ENCODE measurements around the gene ST6GALNAC2.

The ST6GALNAC2 gene

GRCh38 chr17:76553178-76553908 is 32.3 kb downstream of the ST6GALNAC2 start:
- TF ChIP-seq SUZ12 (IDR thresholded peaks at IDR 0.05) (no peak), BHLHE40 (IDR thresholded peaks at IDR 0.05; ENCODE audit: borderline replicate concordance) (no peak), SP1 (IDR thresholded peaks at IDR 0.05) (no peak), ELF4 (IDR thresholded peaks at IDR 0.05) (no peak), ARNT (IDR thresholded peaks at IDR 0.05) (no peak), FOXM1 (IDR thresholded peaks at IDR 0.05; ENCODE audit: borderline replicate concordance) (no peak), LEF1 (IDR thresholded peaks at IDR 0.05; ENCODE audit: borderline replicate concordance) (no peak), HDGF (IDR thresholded peaks at IDR 0.05; ENCODE audit: borderline replicate concordance) (no peak), FOXK2 (IDR thresholded peaks at IDR 0.05) (no peak), TARDBP (IDR thresholded peaks at IDR 0.05) (no peak), FOXA1 (IDR thresholded peaks at IDR 0.05) (no peak), L3MBTL2 (conservative IDR thresholded peaks at IDR 0.05) (no peak)
- ChIA-PET CTCF (interaction anchor here (0.9 kb wide), 1 partner anchor 13 kb away, joined by 3 read pairs; the partner anchor contains the start of gene PRCD), POLR2A (interaction anchor here (1.2 to 4.5 kb wide), 3 partner anchors 8 to 118 kb away, joined by 3 to 19 read pairs (median 4); no protein-coding TSS in a partner anchor)
- DNase-seq (ENCODE audit: extremely low spot score): no peak

GRCh38 chr17:76551685-76552084 is 34.0 kb downstream of the ST6GALNAC2 start:
- ChIA-PET POLR2A (interaction anchor here (1.8 to 4.5 kb wide), 3 partner anchors 12 to 120 kb away, joined by 8 to 19 read pairs (median 12); partner anchors contain the start of gene PRCD), CTCF (interaction anchor here (0.5 to 1.9 kb wide), 5 partner anchors 23 to 130 kb away, joined by 3 to 6 read pairs (median 3); no protein-coding TSS in a partner anchor)
- TF ChIP-seq FOXM1 (IDR thresholded peaks at IDR 0.05; ENCODE audit: borderline replicate concordance) (no peak), SP1 (IDR thresholded peaks at IDR 0.05) (no peak), CTBP1 (IDR thresholded peaks at IDR 0.05; ENCODE audit: borderline replicate concordance) (no peak), L3MBTL2 (conservative IDR thresholded peaks at IDR 0.05) (no peak), ZNF384 (IDR thresholded peaks at IDR 0.05) (no peak), ARNT (IDR thresholded peaks at IDR 0.05) (no peak)
- DNase-seq (ENCODE audit: extremely low spot score): no peak

GRCh38 chr17:76550712-76551615 is 34.7 kb downstream of the ST6GALNAC2 start:
- POLR2A ChIA-PET: interaction anchor here (1.8 to 4.5 kb wide), 3 partner anchors 11 to 120 kb away, joined by 8 to 19 read pairs (median 12); partner anchors contain the start of gene PRCD

GRCh38 chr17:76549539-76549938 is 36.1 kb downstream of the ST6GALNAC2 start:
- no peak for TF ChIP-seq ELF4 (IDR thresholded peaks at IDR 0.05)
- POLR2A ChIA-PET: interaction anchor here (1.5 to 4.5 kb wide), 2 partner anchors 8 to 21 kb away, joined by 4 to 19 read pairs; no protein-coding TSS in a partner anchor
- DNase-seq (ENCODE audit: extremely low spot score): no peak
- CTCF ChIA-PET: no interaction called here

More at GRCh38 chr17:76550712-76551615, 34.7 kb downstream of the ST6GALNAC2 start:
- DNase-seq (ENCODE audit: extremely low spot score): no peak
- CTCF ChIA-PET: interaction anchor here (0.5 to 1.9 kb wide), 5 partner anchors 22 to 131 kb away, joined by 3 to 6 read pairs (median 3); no protein-coding TSS in a partner anchor
- TF ChIP-seq SP1 (IDR thresholded peaks at IDR 0.05): no peak
- TF ChIP-seq LEF1 (IDR thresholded peaks at IDR 0.05; ENCODE audit: borderline replicate concordance): no peak
- TF ChIP-seq FOXM1 (IDR thresholded peaks at IDR 0.05; ENCODE audit: borderline replicate concordance): no peak
- no peak for TF ChIP-seq NFRKB (IDR thresholded peaks at IDR 0.05)
- TF ChIP-seq FOXA1 (IDR thresholded peaks at IDR 0.05): no peak
- TF ChIP-seq SUZ12 (IDR thresholded peaks at IDR 0.05): no peak
- no peak for TF ChIP-seq ELF4 (IDR thresholded peaks at IDR 0.05)

- no peak for TF ChIP-seq LEF1 (IDR thresholded peaks at IDR 0.05; ENCODE audit: borderline replicate concordance)
- TF ChIP-seq CTBP1 (IDR thresholded peaks at IDR 0.05; ENCODE audit: borderline replicate concordance): no peak
- no peak for TF ChIP-seq ARNT (IDR thresholded peaks at IDR 0.05)
- no peak for TF ChIP-seq FOXM1 (IDR thresholded peaks at IDR 0.05; ENCODE audit: borderline replicate concordance)
- TF ChIP-seq HDGF (IDR thresholded peaks at IDR 0.05; ENCODE audit: borderline replicate concordance): no peak
- TF ChIP-seq BHLHE40 (IDR thresholded peaks at IDR 0.05; ENCODE audit: borderline replicate concordance): no peak
- TF ChIP-seq TARDBP (IDR thresholded peaks at IDR 0.05): no peak
- no peak for TF ChIP-seq L3MBTL2 (conservative IDR thresholded peaks at IDR 0.05)
- TF ChIP-seq FOXA1 (IDR thresholded peaks at IDR 0.05): no peak
- no peak for TF ChIP-seq NFRKB (IDR thresholded peaks at IDR 0.05)
- no peak for TF ChIP-seq SP1 (IDR thresholded peaks at IDR 0.05)
- no peak for TF ChIP-seq ZNF384 (IDR thresholded peaks at IDR 0.05)
- no peak for TF ChIP-seq PKNOX1 (IDR thresholded peaks at IDR 0.05)
- TF ChIP-seq SUZ12 (IDR thresholded peaks at IDR 0.05): no peak
- DNase-seq (ENCODE audit: extremely low spot score): no peak
- ChIA-PET POLR2A (interaction anchor here (1.5 to 4.5 kb wide), 2 partner anchors 9 to 21 kb away, joined by 4 to 19 read pairs; no protein-coding TSS in a partner anchor), CTCF (interaction anchor here (1.3 kb wide), 1 partner anchor 27 kb away, joined by 3 read pairs; no protein-coding TSS in a partner anchor)
Observed at GRCh38 chr17:76549215-76549518, 36.5 kb downstream of the ST6GALNAC2 start.

- POLR2A ChIA-PET: interaction anchor here (0.6 to 4.5 kb wide), 3 partner anchors 8 to 20 kb away, joined by 3 to 19 read pairs (median 4); no protein-coding TSS in a partner anchor
- no peak for TF ChIP-seq ZNF384 (IDR thresholded peaks at IDR 0.05)
- no peak for TF ChIP-seq PKNOX1 (IDR thresholded peaks at IDR 0.05)
- no peak for TF ChIP-seq L3MBTL2 (conservative IDR thresholded peaks at IDR 0.05)
- TF ChIP-seq CTBP1 (IDR thresholded peaks at IDR 0.05; ENCODE audit: borderline replicate concordance): no peak
- no peak for TF ChIP-seq HDGF (IDR thresholded peaks at IDR 0.05; ENCODE audit: borderline replicate concordance)
- TF ChIP-seq FOXK2 (IDR thresholded peaks at IDR 0.05): no peak
- TF ChIP-seq ELF4 (IDR thresholded peaks at IDR 0.05): no peak
- no peak for TF ChIP-seq ARNT (IDR thresholded peaks at IDR 0.05)
- no peak for TF ChIP-seq LEF1 (IDR thresholded peaks at IDR 0.05; ENCODE audit: borderline replicate concordance)
- no peak for TF ChIP-seq FOXM1 (IDR thresholded peaks at IDR 0.05; ENCODE audit: borderline replicate concordance)
- no peak for TF ChIP-seq FOXA1 (IDR thresholded peaks at IDR 0.05)
- no peak for TF ChIP-seq SP1 (IDR thresholded peaks at IDR 0.05)
- TF ChIP-seq BHLHE40 (IDR thresholded peaks at IDR 0.05; ENCODE audit: borderline replicate concordance): no peak
- no peak for TF ChIP-seq SUZ12 (IDR thresholded peaks at IDR 0.05)
- no peak for TF ChIP-seq TARDBP (IDR thresholded peaks at IDR 0.05)
- no peak for TF ChIP-seq NFRKB (IDR thresholded peaks at IDR 0.05)
- CTCF ChIA-PET: interaction anchor here (0.7 to 1.3 kb wide), 2 partner anchors 12 to 26 kb away, joined by 3 to 4 read pairs; no protein-coding TSS in a partner anchor
- no peak for DNase-seq (ENCODE audit: extremely low spot score)
Observed at GRCh38 chr17:76548378-76549214, 37.1 kb downstream of the ST6GALNAC2 start.
